Stimulated activated CD4-positive, alpha-beta T cell treated with anti-CD3 and anti-CD28 coated beads, Interleukin-15, amount 100 ng/mL, for 1 hour (primary cell): ENCODE results near the gene ME1.
"Not testable (repeated sequence)": the region's sequence is repeated elsewhere in the genome, so short reads cannot be mapped to it uniquely, and the experiment has no call there.

Experiments
- DNase-seq, 2 donors: peaks; one replicate each; pipeline ENCODE4 v3.0.0-alpha.2; 2020; ENCODE audit warnings: low read depth in 1 of 2, low spot score in 1 of 2

The ME1 gene

DNA sequence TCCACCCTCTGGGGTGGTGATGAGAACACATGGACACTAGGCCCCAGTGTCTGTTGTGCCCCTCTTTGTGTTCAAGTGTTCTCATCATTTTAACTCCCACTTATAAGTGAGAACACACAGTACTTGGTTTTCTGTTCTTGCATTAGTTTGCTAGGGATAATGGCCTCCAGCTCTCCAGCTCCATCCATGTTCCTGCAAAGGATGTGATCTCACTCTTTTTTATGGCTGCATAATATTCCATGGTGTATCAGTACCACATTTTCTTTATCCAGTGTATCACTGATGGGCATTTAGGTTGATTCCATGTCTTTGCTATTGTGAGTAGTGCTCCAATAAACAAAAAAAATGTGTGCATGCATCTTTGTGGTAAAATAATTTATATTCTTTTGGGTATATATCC is 170.3 kb downstream of the ME1 start:
- no peak for DNase-seq

DNA sequence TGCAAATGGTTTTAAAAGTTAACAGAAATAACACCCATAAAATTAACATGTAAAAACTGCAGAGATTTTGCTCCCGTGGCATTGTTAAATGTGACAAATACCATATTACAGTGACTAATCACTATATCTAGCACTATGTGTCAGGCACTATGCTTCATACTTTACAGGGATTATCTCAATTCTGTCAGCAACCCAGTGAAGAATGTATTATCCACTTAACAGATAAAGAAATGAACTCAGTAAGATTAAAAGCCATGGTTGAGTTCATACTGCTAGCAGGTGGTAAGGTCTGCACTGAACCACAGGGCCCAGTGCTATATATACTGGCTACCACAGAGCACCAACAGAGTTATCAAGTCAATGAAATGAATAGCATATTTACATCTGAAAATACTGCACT is 172.3 kb downstream of the ME1 start:
- DNase-seq, result no peak

DNA sequence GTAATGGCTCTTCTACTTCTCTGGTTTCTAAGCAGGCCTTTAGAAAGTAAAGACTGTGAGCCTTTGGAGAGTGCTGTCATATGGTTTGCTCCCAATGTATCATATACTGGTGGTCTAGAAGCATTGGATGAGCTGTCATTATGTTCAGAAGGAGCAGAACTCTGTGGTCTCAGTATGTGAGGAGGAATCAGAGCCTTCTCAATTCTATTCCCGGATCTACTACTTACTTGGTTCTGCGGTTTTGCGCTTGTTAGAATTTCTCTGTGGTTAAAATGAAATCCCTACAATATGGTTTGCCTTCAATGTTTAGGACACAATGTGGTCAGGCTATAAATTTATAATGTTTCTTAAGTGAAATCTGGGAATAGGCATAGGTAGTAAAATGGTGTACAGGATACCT is 173.1 kb downstream of the ME1 start:
- no peak for DNase-seq

GRCh38 chr6:83256719-83257118 is 174.1 kb downstream of the ME1 start:
- not testable (repeated sequence) for DNase-seq

DNA sequence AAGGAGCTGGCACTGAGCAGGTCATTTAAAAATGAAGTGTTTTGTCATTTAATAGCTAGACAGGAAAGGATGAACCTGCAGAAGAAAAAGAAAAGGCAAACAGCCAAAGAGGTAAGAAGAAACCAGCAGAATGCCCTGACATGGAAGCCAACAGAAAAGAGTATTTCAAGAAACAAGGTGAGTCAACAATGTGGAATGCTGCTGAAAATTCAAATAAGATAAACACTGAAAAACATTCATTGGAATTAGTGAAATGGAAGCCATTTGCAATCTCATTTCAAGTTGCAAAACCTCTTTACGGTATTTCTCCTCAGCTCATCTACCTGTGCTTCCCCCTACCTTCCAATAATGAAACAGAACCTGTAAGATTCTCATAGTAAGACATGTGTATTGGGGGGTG is 178.1 kb downstream of the ME1 start:
- DNase-seq, result no peak

- DNase-seq, result no peak
These were observed 180.6 kb downstream of the ME1 start for GRCh38 chr6:83250235-83250634.

- DNase-seq, result no peak
These were observed 183.4 kb downstream of the ME1 start for GRCh38 chr6:83247471-83247870.

DNA sequence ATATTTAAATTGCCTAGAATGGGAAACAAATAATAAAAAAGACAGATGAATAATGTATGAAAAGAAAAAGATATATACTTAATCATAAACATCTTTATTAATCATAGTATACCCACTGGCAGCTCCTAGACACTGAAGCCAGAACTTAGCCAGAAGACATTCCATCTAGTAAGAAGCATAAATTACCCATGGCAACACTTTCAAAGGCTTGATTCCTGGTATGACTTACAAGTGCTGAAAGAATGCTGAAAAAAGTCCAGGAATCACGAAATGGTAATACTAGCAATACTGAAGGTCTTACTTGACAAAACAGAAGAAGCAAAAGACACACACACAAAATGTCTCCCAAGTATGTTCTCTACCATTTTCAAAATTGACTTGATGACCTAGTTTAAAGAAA is 199.7 kb downstream of the ME1 start:
- no peak for DNase-seq

GRCh38 chr6:83226517-83226916 is 204.3 kb downstream of the ME1 start:
- no peak for DNase-seq

DNA sequence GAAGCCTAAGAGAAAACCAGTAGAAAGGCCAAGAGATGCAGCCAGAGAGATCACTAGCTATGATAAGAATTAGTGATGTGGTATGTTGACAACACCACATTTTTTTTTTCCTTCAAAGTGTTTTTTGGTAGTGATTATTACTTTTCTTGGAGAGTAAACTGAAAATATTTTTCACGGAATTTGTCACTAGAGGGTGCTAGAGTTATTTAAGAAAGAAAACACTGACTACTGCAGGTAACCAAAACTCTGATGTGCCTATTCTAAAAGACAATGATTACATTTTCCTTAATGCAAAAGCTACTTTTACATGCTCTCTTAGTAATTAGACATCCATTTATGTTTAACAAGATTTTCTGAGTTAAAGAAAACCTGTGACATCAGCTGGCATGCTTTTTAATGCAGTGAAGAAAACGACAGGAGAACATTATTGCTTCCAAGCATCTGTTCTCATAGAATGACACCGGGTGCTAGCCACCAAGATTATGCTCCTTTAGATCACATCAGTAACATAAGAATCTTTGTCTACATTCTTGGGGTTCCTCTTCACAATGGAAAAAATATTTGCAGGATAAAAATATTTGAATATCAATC is 208.9 kb downstream of the ME1 start:
- no peak for DNase-seq

GRCh38 chr6:83221276-83221675 is 209.6 kb downstream of the ME1 start:
- no peak for DNase-seq

- no peak for DNase-seq
These were observed 210.7 kb downstream of the ME1 start for GRCh38 chr6:83220121-83220520.

DNA sequence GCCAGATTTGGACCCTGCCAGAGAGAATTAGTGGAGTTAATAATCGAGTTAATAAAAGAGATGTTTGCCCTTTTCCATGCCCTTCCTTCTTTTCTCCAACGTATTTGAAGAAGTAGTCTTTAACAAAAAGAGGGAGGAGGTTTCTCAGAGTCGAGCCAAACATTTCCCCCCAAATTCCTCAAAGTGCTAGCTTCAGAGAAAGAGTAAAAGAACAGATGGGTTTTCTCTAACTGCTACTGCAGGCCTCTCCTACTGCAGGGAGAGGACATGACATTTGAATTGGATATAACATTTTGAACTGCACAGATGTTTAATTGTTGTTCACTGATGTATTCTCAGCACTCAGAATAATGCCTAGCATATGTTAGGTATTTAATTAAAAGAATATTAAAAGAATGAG is 212.2 kb downstream of the ME1 start:
- no peak for DNase-seq

GRCh38 chr6:83216806-83217205 is 214.0 kb downstream of the ME1 start:
- DNase-seq, result no peak

- DNase-seq, result peak; percentile 7 to 14
These were observed 215.5 kb downstream of the ME1 start for GRCh38 chr6:83215131-83216047.

GRCh38 chr6:83202031-83202430 is 228.8 kb downstream of the ME1 start:
- no peak for DNase-seq

GRCh38 chr6:83199863-83200225 is 231.0 kb downstream of the ME1 start:
- no peak for DNase-seq

DNA sequence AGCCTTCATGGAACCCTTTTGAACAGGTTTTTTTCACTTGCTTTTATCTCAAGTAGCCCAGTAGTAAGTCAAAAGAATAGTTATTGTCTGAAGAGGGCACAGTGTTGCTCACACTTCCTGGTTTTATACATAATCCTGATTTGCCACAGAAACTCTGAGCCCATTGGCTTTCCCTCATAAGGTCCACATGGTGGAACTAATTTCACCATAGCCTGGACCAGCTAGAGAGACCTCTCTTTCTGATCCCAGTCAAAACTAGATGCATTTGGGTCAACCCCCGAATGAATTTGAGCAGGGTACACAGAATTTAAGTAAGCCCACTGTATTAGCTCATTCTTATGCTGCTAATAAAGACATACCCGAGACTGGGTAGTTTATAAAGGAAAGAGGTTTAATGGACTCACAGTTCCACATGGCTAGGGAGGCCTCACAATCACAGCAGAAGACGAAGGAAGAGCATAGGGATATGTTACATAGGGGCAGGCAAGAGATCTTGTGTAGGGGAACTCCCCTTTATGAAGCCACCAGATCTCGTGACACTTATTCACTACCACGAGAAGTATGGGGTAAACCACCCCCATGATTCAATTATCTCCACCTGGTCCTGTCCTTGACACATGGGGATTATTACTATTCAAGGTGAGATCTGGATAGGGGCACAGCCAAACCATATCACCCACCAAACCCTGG is 231.5 kb downstream of the ME1 start:
- DNase-seq, result no peak

DNA sequence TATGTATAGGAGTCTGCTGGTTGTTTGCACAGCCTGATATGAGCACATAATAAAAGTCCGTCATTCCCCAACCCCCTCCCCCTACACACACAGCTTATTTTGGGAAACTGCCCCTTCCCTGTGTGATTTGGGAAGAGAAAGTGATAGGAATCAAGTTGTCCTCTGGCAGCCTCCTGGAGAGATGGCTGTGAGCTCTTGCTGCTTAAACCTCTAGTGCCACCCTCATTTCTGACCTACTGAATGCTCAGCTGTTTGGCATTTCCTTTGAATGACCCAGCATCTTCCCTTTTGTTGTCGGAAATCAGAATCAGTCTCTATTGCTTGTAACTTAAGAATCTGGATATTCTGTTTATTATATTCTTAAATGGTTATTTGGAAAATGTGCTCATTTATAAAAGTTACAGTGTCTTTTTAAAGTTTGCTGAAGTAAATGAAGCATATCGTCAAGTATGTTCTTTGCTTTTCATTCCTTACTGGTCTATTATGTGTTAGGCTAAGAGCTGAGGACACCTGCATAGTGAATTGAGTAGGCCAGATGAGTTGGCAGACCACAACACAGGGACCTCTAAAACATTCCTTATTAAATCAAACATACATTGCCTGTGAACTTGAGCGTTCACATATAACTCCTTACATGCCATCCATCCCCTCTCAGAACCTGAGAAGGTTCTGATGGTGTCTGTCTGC is 232.2 kb downstream of the ME1 start:
- DNase-seq, result no peak

DNA sequence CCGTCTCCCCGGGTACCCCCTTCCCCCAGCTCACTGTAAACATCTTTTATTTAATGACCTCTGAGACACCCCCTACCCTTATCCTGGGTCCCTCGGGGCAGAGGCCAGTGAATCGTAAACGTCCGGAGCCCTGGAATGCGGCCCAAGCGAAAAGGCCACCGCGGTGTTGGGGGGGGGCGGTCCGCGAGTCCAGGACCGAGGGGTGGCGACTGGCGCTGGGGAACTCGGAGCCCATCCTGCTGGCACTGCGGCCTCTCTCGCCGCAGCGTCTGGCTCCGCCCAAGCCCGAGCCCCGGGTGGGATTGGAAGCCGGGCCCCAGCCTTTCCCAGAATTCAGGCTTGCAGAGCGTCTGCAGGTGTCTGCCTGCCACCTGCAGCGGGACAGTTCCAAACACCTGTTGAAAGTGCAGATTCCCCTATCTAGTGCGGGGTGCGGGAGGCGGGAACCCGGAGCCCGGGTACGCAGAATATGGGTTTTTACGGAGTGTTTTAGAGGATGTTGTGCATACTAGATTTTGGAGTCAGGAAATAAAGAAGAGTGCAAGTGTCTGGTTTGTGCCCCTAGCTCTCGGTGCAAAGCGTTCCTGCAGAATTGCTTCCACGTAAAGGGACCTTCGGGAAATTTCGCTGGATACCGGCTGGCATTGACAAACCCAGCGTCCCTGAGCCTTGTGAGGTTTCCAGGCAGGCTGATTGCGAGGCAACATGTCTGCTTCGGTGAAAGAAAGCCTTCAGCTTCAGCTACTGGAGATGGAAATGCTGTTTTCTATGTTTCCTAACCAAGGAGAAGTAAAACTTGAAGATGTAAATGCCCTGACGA is 236.9 kb downstream of the ME1 start:
- no peak for DNase-seq
